Measurements from ENCODE around the gene FAM177B. TPM values are rescaled to one million over a fixed set of nuclear protein-coding genes. Genes with fewer than 3 reads are reported as not detected.

FAM177B gene
- total RNA-seq, 3 donors from 2014 or later (not counting 1 experiment from before 2014, with no cell fraction given), result not detected

GRCh38 chr1:222794656-222795474 is 57.9 kb downstream of the FAM177B start:
- no peaks in the 10 kb centered on the region for H3K36me3 ChIP-seq (ENCODE audit: control insufficient read depth, insufficient read depth, low read length)
- no peak overlapping the region for H3K4me3 ChIP-seq (ENCODE audit: low read length)
- peaks cover 0 to 4% of the 10 kb centered on the region in 2 donors for H3K27me3 Mint-ChIP-seq (ENCODE audit: low read depth in 2 of 2)
- no peaks in the 10 kb centered on the region for H3K9me3 ChIP-seq (ENCODE audit: control insufficient read depth, insufficient read depth, low read length)
- no peaks in the 10 kb centered on the region for H3K36me3 Mint-ChIP-seq
- no peak for DNase-seq
- no peaks in the 10 kb centered on the region for H3K9me3 Mint-ChIP-seq
- TF ChIP-seq, protein P1, sequence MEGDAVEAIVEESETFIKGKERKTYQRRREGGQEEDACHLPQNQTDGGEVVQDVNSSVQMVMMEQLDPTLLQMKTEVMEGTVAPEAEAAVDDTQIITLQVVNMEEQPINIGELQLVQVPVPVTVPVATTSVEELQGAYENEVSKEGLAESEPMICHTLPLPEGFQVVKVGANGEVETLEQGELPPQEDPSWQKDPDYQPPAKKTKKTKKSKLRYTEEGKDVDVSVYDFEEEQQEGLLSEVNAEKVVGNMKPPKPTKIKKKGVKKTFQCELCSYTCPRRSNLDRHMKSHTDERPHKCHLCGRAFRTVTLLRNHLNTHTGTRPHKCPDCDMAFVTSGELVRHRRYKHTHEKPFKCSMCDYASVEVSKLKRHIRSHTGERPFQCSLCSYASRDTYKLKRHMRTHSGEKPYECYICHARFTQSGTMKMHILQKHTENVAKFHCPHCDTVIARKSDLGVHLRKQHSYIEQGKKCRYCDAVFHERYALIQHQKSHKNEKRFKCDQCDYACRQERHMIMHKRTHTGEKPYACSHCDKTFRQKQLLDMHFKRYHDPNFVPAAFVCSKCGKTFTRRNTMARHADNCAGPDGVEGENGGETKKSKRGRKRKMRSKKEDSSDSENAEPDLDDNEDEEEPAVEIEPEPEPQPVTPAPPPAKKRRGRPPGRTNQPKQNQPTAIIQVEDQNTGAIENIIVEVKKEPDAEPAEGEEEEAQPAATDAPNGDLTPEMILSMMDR (IDR thresholded peaks at IDR 0.05), result no peak
- intact Hi-C loops (cut with micrococcal nuclease), result no loop called here
- H3K4me1 ChIP-seq (ENCODE audit: control insufficient read depth, insufficient read depth, low read length), result no peaks in the 10 kb centered on the region
- H3K27ac ChIP-seq (ENCODE audit: low read length), result no peak overlapping the region
- no peak overlapping the region for H3K4me3 Mint-ChIP-seq
- H3K4me1 Mint-ChIP-seq, result no peaks in the 10 kb centered on the region
- no peak for ATAC-seq
- no peak overlapping the region for H3K27ac Mint-ChIP-seq
- WGBS (ENCODE audit: insufficient coverage), result 79% methylated on average over 6 of the region's 6 CpGs
- H3K27me3 ChIP-seq (ENCODE audit: control insufficient read depth, insufficient read depth, low read length), result no peaks in the 10 kb centered on the region

DNA sequence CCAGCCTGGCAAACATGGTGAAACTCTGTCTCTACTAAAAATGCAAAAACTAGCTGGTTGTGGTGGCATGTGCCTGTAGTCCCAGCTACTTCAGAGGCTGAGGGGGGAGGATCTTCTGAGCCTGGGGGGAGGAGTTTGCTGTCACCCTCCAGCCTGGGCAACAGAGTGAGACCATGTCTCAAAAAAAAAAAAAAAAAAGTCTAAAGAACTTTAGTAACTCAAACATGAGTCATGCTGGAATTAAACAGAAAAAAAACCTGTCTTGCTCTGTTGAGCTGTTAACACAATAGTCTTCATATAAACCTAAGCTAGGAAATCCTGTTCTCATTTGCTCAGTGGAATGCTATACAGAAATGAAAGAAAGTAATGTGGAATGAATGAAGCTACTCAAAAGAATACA is 61.1 kb downstream of the FAM177B start:
- intact Hi-C loops (cut with micrococcal nuclease), result no loop called here
- H3K4me1 Mint-ChIP-seq, result no peaks in the 10 kb centered on the region
- Histone ChIP-seq H3K9me3 (ENCODE audit: control insufficient read depth, insufficient read depth, low read length) (no peaks in the 10 kb centered on the region), H3K4me1 (ENCODE audit: control insufficient read depth, insufficient read depth, low read length) (no peaks in the 10 kb centered on the region), H3K27ac (ENCODE audit: low read length) (no peak overlapping the region), H3K4me3 (ENCODE audit: low read length) (no peak overlapping the region), H3K36me3 (ENCODE audit: control insufficient read depth, insufficient read depth, low read length) (no peaks in the 10 kb centered on the region), H3K27me3 (ENCODE audit: control insufficient read depth, insufficient read depth, low read length) (no peaks in the 10 kb centered on the region)
- peaks cover 7 to 24% of the 10 kb centered on the region in 2 donors for H3K27me3 Mint-ChIP-seq (ENCODE audit: low read depth in 2 of 2)
- no peaks in the 10 kb centered on the region for H3K36me3 Mint-ChIP-seq
- ATAC-seq, result no peak
- TF ChIP-seq, protein P1 (IDR thresholded peaks at IDR 0.05), result no peak
- H3K9me3 Mint-ChIP-seq, result no peaks in the 10 kb centered on the region
- DNase-seq, result no peak
- no peak overlapping the region for H3K27ac Mint-ChIP-seq
- H3K4me3 Mint-ChIP-seq, result no peak overlapping the region

DNA sequence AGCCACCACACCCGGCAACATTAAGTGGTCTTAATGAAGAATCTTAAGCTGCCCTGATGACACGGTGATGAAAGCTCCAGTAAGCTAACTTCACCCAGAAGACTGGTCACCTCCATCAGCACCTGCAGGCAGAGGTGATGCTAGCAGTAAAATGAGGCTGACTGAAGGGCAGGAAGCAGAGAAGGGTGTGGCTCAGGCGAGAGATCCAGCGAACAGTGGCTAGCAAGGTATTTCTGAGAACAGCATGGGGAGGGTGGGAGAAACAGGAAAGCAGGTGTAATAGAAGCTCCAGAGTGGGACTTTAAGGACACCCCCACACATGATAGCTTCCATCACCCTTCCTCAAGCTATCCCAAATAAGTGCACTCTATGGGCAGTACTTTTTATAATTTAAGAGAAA is 62.0 kb downstream of the FAM177B start:
- Mint-ChIP-seq H3K4me3 (no peak overlapping the region), H3K9me3 (no peaks in the 10 kb centered on the region), H3K36me3 (no peaks in the 10 kb centered on the region), H3K27me3 (ENCODE audit: low read depth in 2 of 2) (peaks cover 11 to 24% of the 10 kb centered on the region in 2 donors), H3K27ac (no peak overlapping the region), H3K4me1 (no peaks in the 10 kb centered on the region)
- Histone ChIP-seq H3K9me3 (ENCODE audit: control insufficient read depth, insufficient read depth, low read length) (no peaks in the 10 kb centered on the region), H3K27ac (ENCODE audit: low read length) (no peak overlapping the region), H3K4me3 (ENCODE audit: low read length) (no peak overlapping the region), H3K4me1 (ENCODE audit: control insufficient read depth, insufficient read depth, low read length) (no peaks in the 10 kb centered on the region), H3K27me3 (ENCODE audit: control insufficient read depth, insufficient read depth, low read length) (no peaks in the 10 kb centered on the region), H3K36me3 (ENCODE audit: control insufficient read depth, insufficient read depth, low read length) (no peaks in the 10 kb centered on the region)
- TF ChIP-seq, protein P1 (IDR thresholded peaks at IDR 0.05), result no peak
- ATAC-seq, result no peak
- no peak for DNase-seq
- intact Hi-C loops (cut with micrococcal nuclease), result no loop called here
- WGBS (ENCODE audit: insufficient coverage), result 82% methylated on average over 4 of the region's 4 CpGs

Other genes with a start within 250 kb of the FAM177B start
- 1 to 10 TPM in 1 of 3 donors, under 1 TPM in 1, not detected in 1; 0.21 to 1.4 TPM for gene HHIPL2, start 189.1 kb upstream of the FAM177B start, total RNA-seq
- gene TAF1A, start 147.3 kb upstream of the FAM177B start, total RNA-seq, result 10 to 100 TPM in 1 of 3 donors, 1 to 10 TPM in 2; 5.2 to 10.4 (median 7.1) TPM
- 10 to 100 TPM; 87.0 to 98.8 (median 94.0) TPM for gene MIA3, start 119.1 kb upstream of the FAM177B start, total RNA-seq
- 10 to 100 TPM; 29.7 to 37.2 (median 33.7) TPM for gene AIDA, start 24.7 kb upstream of the FAM177B start, total RNA-seq
- gene BROX, start 24.6 kb upstream of the FAM177B start, total RNA-seq, result 10 to 100 TPM; 68.3 to 75.2 (median 74.5) TPM
- gene DISP1, start 77.8 kb downstream of the FAM177B start, total RNA-seq, result 1 to 10 TPM; 3.7 to 6.0 (median 4.8) TPM

Measured in natural killer cell (primary cell).